ENCODE data around the gene LLCFC1. TPM values are rescaled to one million over a fixed set of nuclear protein-coding genes. Genes with fewer than 3 reads are reported as not detected.
"Not testable (repeated sequence)": the region's sequence is repeated elsewhere in the genome, so short reads cannot be mapped to it uniquely, and the experiment has no call there.

The LLCFC1 gene
- total and polyA plus RNA-seq, 2 experiments from 2014 or later = not detected

- Histone ChIP-seq H3K79me2 (replicated peaks; ENCODE audit: insufficient read depth) (no peaks in the 10 kb centered on the region), H3K4me1 (ENCODE audit: insufficient read depth) (no peaks in the 10 kb centered on the region), H3K27me3 (ENCODE audit: insufficient read depth) (no peaks in the 10 kb centered on the region), H3K36me3 (ENCODE audit: insufficient read depth) (no peaks in the 10 kb centered on the region), H3K4me3 (no peak overlapping the region), H2AFZ (no peak overlapping the region), H3K9me2 (ENCODE audit: insufficient read depth) (no peaks in the 10 kb centered on the region), H3F3A (replicated peaks; ENCODE audit: low read depth) (no peaks in the 10 kb centered on the region), H4K20me1 (replicated peaks; ENCODE audit: insufficient read depth) (no peaks in the 10 kb centered on the region), H3K4me2 (no peak overlapping the region), H3K27ac (ENCODE audit: low read depth) (no peak overlapping the region)
- Mint-ChIP-seq H3K27ac (no peak overlapping the region), H3K27me3 (ENCODE audit: insufficient read depth, low read depth, poor library complexity) (peaks cover 2% of the 10 kb centered on the region), H3K9me3 (peaks cover 5% of the 10 kb centered on the region; the same call in 2 of the 3 replicates), H3K36me3 (ENCODE audit: low read depth) (no peaks in the 10 kb centered on the region), H3K4me1 (no peaks in the 10 kb centered on the region), H3K4me3 (no peak overlapping the region)
- ATAC-seq = no peak
- TF ChIP-seq EZH2 (IDR thresholded peaks at IDR 0.05; ENCODE audit: low read depth, unreplicated experiment) (no peak), REST (IDR thresholded peaks at IDR 0.05; ENCODE audit: unreplicated experiment) (no peak), ZNF114 (CRISPR knock-in tag; IDR thresholded peaks at IDR 0.05) (no peak), STAT1 (IDR thresholded peaks at IDR 0.05; ENCODE audit: unreplicated experiment) (no peak), ZNF462 (CRISPR knock-in tag; IDR thresholded peaks at IDR 0.05) (no peak), ZNF331 (CRISPR knock-in tag; IDR thresholded peaks at IDR 0.05; ENCODE audit: low read depth) (no peak), POLR2AphosphoS5 (IDR thresholded peaks at IDR 0.05; ENCODE audit: low read depth) (no peak)
- no peak for DNase-seq (ENCODE audit: low spot score)
These were observed 35.3 kb downstream of the LLCFC1 start for GRCh38 chr7:142974626-142975025.

GRCh38 chr7:142978402-142978801 is 39.1 kb downstream of the LLCFC1 start:
- H3K27ac Mint-ChIP-seq; H3K27me3 Mint-ChIP-seq (ENCODE audit: insufficient read depth, low read depth, poor library complexity); H3K79me2 ChIP-seq (replicated peaks; ENCODE audit: insufficient read depth); ATAC-seq; H3K4me1 Mint-ChIP-seq; H3K4me3 Mint-ChIP-seq; H3K9me2 ChIP-seq (ENCODE audit: insufficient read depth); H4K20me1 ChIP-seq (replicated peaks; ENCODE audit: insufficient read depth); H3K36me3 ChIP-seq (ENCODE audit: insufficient read depth); DNase-seq (ENCODE audit: low spot score); H3K36me3 Mint-ChIP-seq (ENCODE audit: low read depth); H3K9me3 Mint-ChIP-seq; H3K4me1 ChIP-seq (ENCODE audit: insufficient read depth); H2AFZ ChIP-seq; H3K27me3 ChIP-seq (ENCODE audit: insufficient read depth); H3F3A ChIP-seq (replicated peaks; ENCODE audit: low read depth); H3K4me3 ChIP-seq; H3K27ac ChIP-seq (ENCODE audit: low read depth); H3K4me2 ChIP-seq: not testable (repeated sequence)

Data from GM23338 (cell line).